SJSA1 (cell line): ENCODE results near the gene MTUS2. TPM values are rescaled to one million over a fixed set of nuclear protein-coding genes. Genes with fewer than 3 reads are reported as not detected.

Source experiments
- DNase-seq, 2 experiments: peaks; one replicate each; pipeline ENCODE4 v3.0.0-alpha.2; 2015 to 2020; ENCODE audit warnings: low spot score in 2 of 2, low read depth in 1 of 2
- H3K27ac ChIP-seq: fragments of 250-450 bp; sonication (Bioruptor Pico); 2 replicates; pipeline ENCODE4 v1.5.1; 2020; ENCODE audit warnings: mild to moderate bottlenecking, moderate library complexity
- H3K27me3 ChIP-seq: fragments of 250-450 bp; sonication (Bioruptor Pico); replicated peaks from 2 replicates; pipeline ENCODE4 v1.5.1; 2020; ENCODE audit warnings: mild to moderate bottlenecking, moderate library complexity
- H3K36me3 ChIP-seq: fragments of 250-450 bp; sonication (Bioruptor Pico); 2 replicates; pipeline ENCODE4 v1.5.1; 2020; ENCODE audit warnings: mild to moderate bottlenecking
- H3K4me1 ChIP-seq: fragments of 250-450 bp; sonication (Bioruptor Pico); replicated peaks from 2 replicates; pipeline ENCODE4 v1.6.1; 2021; ENCODE audit warnings: mild to moderate bottlenecking
- H3K4me3 ChIP-seq: fragments of 250-450 bp; sonication (Bioruptor Pico); 2 replicates; pipeline ENCODE4 v1.5.1; 2020; ENCODE audit warnings: mild to moderate bottlenecking
- H3K9me3 ChIP-seq: fragments of 250-450 bp; sonication (Bioruptor Pico); replicated peaks from 2 replicates; pipeline ENCODE4 v1.5.1; 2020; ENCODE audit warnings: mild to moderate bottlenecking
- total RNA-seq: library from RNA; depleted of rRNA; stranded (reverse); fragments of >200 nt; shearing (Covaris generic); gene quantifications from 2 replicates; pipeline ENCODE4 v1.2.3, GENCODE V29; 2014; rRNA removed

Gene MTUS2
- not detected in 2 replicates for total RNA-seq

- Histone ChIP-seq H3K27me3 (peaks cover 23% of the 10 kb centered on the region), H3K4me3 (peak within 1 kb of the TSS; percentile 27), H3K4me1 (peaks cover 8% of the 10 kb centered on the region), H3K27ac (no peak within 1 kb of the TSS), H3K9me3 (no peaks in the 10 kb centered on the region), H3K36me3 (no peaks in the 10 kb centered on the region)
- DNase-seq = no peak
These were observed at the start of gene MTUS2 for GRCh38 chr13:28820099-28821051. MTUS2 (plus strand) TSS chr13:28820339.

DNA sequence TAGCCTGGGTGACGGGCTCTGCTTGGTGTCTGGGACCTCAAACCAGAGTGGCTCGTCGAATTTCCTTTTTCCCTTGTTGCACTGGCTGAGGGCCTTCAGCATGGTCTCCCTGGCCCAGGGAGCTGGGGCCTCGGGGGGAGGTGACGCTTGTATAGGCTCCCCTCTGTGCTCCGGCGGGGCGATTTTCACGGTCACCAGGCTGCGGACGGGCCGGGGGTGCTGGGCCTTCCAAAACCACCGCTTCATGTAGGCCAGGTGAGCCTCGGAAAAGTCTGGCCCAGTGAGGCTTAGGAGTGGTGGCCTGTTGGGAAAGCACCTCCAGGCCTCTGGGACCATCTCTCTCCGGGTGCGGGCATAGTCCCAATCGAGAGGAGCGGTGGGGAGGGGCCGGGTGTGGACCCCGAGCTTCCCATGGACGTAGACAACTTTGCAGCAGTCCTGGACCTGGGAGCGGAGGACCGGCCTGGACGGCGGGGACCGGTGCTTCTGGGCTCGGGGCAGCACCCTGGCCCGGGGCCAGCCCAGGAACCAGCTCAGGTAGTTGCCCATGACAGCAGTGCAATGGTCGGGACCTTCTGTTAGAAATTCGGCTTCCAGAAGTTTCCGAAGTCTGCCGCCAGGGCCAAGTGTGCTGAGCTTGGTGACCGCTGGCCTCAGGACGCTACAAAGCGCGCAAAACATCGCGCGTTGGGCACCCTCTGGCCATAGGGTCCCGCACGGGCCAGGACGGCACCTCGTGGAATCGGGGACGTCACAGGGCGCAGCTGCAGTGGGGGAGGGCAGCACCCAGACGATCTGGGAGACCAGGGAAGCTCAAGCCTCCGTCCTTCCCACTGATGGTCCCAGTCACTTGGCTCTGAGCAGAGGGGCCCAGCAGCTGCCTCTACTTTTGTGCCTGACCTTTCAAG, 41.6 kb upstream of the MTUS2 start:
- no peak for DNase-seq
- Histone ChIP-seq H3K9me3 (no peaks in the 10 kb centered on the region), H3K36me3 (no peaks in the 10 kb centered on the region), H3K27ac (no peak overlapping the region), H3K4me3 (no peak overlapping the region), H3K27me3 (no peaks in the 10 kb centered on the region), H3K4me1 (no peaks in the 10 kb centered on the region)

DNA sequence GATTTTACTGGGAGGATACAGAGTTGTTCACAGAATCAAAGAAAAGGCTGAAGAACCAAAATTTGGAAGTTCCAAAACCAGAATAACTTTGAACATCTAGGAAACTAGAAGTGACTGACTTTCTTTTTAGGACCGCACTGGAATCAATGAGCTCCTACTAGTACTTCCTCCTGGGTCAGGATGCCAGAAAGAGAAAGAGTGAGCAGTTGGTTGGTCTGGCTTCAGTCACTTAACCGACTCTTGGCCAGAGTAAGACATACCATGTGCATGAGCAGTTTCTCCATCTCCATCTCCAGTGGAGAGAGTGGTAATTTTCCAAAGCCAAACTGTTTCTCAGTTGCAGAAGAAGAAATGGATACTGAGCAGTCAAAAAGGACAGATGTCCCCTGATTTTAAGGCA, 27.1 kb upstream of the MTUS2 start:
- Histone ChIP-seq H3K4me1 (0 out of 2 replicates have a peak, but pooled peaks cover 4% of the 10 kb centered on the region), H3K27ac (no peak overlapping the region), H3K4me3 (no peak overlapping the region), H3K9me3 (no peaks in the 10 kb centered on the region), H3K36me3 (no peaks in the 10 kb centered on the region), H3K27me3 (no peaks in the 10 kb centered on the region)
- DNase-seq = no peak

- no peak overlapping the region for H3K4me3 ChIP-seq
- H3K36me3 ChIP-seq = no peaks in the 10 kb centered on the region
- H3K27me3 ChIP-seq = no peaks in the 10 kb centered on the region
- DNase-seq = no peak
- H3K4me1 ChIP-seq = 0 out of 2 replicates have a peak, but pooled peaks cover 4% of the 10 kb centered on the region
- no peaks in the 10 kb centered on the region for H3K9me3 ChIP-seq
- H3K27ac ChIP-seq = no peak overlapping the region
These were observed 25.7 kb upstream of the MTUS2 start for GRCh38 chr13:28794396-28794795.

DNA sequence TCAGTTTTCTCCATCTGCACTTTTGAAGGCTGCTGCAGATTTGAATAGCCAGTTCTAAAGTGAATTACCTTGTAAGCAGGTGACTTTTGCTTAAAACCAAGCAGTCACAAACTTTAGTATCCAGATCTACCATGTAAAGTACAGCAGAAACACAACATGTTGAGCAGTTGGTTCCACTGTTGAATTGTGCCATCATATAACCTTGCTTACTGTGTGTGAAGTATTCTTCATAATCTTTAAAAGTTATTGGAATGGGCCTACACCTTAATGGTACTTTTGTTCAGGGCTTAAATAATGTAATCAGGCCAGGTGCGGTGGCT, 23.2 kb upstream of the MTUS2 start:
- Histone ChIP-seq H3K27me3 (no peaks in the 10 kb centered on the region; the same call in 1 of the 2 replicates), H3K9me3 (no peaks in the 10 kb centered on the region), H3K4me3 (no peak overlapping the region), H3K36me3 (no peaks in the 10 kb centered on the region), H3K4me1 (0 out of 2 replicates have a peak, but pooled peaks cover 4% of the 10 kb centered on the region), H3K27ac (no peak overlapping the region)
- DNase-seq = no peak

DNA sequence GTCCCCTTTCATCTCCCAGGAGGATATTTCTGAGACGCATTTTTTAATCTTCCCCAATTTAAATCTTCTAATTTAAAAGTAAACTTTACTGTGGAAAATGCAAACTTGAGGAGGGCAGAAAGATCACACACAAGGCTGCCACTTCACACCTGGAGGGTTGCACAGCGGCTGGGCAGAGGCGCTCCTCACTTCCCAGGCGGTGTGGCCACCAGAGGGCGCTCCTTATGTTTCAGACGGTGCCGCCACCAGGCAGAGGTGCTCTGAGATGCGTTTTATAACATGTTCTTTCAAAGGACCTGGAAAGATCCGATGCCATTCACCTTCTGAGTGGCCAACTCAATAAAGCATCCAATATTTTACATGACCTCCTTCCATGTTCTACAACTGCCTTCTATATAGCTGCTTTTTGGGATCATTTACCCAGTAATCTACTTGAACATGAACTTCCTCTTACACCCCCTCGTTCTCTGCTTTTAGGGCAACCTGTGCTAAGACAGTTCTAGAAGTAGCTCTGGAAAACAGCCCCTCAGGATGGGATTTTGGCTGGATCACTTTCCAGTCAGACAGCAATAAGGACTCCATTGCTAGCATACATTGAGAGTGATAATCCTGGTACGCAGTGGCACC, 14.8 kb upstream of the MTUS2 start:
- no peak overlapping the region for H3K4me3 ChIP-seq
- H3K36me3 ChIP-seq = no peaks in the 10 kb centered on the region
- H3K27me3 ChIP-seq = no peaks in the 10 kb centered on the region; the same call in 1 of the 2 replicates
- no peak overlapping the region for H3K27ac ChIP-seq
- H3K4me1 ChIP-seq = no peaks in the 10 kb centered on the region
- DNase-seq = no peak
- no peaks in the 10 kb centered on the region for H3K9me3 ChIP-seq

DNA sequence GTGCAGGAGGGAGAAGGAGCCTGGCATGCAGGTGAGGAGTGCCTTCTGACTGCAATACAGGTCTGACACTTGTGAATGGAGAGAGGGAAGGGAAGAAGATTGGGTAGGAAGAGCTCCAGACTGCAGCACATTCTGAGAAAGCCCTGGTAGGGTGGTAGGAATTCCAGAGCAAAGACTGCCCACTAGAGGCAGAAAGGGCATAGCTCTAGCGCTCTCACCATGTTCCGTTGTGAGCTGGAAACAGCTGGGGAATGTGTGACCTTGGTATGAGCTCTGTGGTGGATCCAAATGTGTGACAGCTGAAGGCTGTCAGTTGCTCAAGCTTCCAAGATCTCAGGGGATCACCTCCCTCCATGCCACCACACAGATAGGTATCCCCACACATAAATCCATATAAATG, 2.9 kb upstream of the MTUS2 start:
- H3K36me3 ChIP-seq = no peaks in the 10 kb centered on the region

GRCh38 chr13:28819046-28819730, 951 bp upstream of the MTUS2 start:
- Histone ChIP-seq H3K27ac (no peak overlapping the region), H3K36me3 (no peaks in the 10 kb centered on the region), H3K4me1 (peaks cover 8% of the 10 kb centered on the region), H3K4me3 (no peak overlapping the region), H3K9me3 (no peaks in the 10 kb centered on the region), H3K27me3 (peaks cover 23% of the 10 kb centered on the region)
- DNase-seq = peak in 1 of 2 experiments; percentile 2

More for the DNA sequence above, 2.9 kb upstream of the MTUS2 start:
- Histone ChIP-seq H3K9me3 (no peaks in the 10 kb centered on the region), H3K4me3 (no peak overlapping the region), H3K27me3 (peaks cover 23% of the 10 kb centered on the region), H3K4me1 (peaks cover 8% of the 10 kb centered on the region), H3K27ac (no peak overlapping the region)
- no peak for DNase-seq

- Histone ChIP-seq H3K27ac (no peak overlapping the region), H3K4me1 (peaks cover 8% of the 10 kb centered on the region), H3K27me3 (peaks cover 23% of the 10 kb centered on the region), H3K9me3 (no peaks in the 10 kb centered on the region), H3K36me3 (no peaks in the 10 kb centered on the region), H3K4me3 (peak overlapping the region; percentile 27)
- peak in 1 of 2 experiments; percentile 46 for DNase-seq
These were observed 422 bp upstream of the MTUS2 start for GRCh38 chr13:28819735-28820098.

DNA sequence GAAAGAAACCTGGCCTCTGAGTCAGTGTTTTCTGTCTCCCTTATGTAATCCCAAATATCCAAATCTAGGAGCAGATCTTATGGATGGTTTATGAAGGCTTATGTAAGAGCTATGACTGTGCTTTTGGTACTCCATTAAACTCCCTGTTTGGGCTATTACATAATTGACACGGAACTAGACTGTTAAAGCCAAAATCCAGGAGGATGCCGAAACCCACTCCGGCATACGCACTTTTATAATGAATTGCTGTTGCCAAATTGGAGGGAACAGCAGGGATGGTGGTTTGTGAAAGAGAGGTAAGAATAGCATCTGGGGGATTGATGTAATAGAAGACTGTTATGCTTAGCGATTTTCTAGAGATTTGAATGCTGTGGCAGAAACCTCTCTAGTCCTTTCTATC, 2.0 kb downstream of the MTUS2 start:
- peaks cover 23% of the 10 kb centered on the region for H3K27me3 ChIP-seq
- DNase-seq = no peak
- H3K27ac ChIP-seq = no peak overlapping the region
- H3K4me1 ChIP-seq = peaks cover 8% of the 10 kb centered on the region
- H3K9me3 ChIP-seq = no peaks in the 10 kb centered on the region
- no peaks in the 10 kb centered on the region for H3K36me3 ChIP-seq
- H3K4me3 ChIP-seq = no peak overlapping the region

DNA sequence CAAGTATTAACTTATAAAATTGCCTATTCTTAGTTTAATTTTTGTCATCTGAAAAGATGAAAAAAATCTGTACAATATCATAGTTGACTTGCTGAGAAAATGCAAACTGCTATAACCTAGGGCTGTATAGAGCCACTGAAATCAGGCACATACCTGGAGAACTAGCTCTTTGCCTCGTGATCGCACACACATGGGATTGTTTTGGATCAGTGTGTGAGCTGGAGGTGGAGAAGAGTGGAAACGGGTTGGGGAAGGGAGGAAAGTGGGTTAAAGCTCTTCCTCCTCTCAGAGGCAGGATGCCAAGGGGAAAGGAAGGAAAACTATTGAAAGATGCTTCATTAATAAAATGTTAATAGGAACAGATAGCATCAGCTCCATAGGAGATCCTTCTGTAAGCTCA, 2.7 kb downstream of the MTUS2 start:
- H3K27me3 ChIP-seq = peaks cover 23% of the 10 kb centered on the region
- no peak for DNase-seq
- no peaks in the 10 kb centered on the region for H3K9me3 ChIP-seq
- peaks cover 8% of the 10 kb centered on the region for H3K4me1 ChIP-seq
- no peak overlapping the region for H3K4me3 ChIP-seq
- H3K27ac ChIP-seq = no peak overlapping the region
- H3K36me3 ChIP-seq = no peaks in the 10 kb centered on the region

DNA sequence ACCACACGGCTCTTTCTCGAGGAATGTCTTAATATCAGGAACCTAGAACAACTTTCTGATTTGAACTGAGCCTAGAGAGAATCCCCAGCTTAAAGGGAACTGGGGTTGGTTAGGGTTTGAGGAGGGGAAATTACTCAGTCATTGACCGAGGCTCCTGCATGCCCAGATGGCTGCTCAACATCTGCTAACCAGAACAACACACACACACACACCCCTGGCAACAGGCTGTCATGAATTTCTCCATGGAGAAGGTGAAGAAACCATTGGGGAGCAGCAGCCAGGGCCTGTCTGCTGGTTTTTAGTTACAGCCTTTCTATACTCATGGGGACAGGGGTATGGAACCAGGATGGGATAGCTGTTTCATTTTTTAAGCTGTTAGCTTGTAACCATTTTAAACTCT, 5.2 kb downstream of the MTUS2 start:
- no peak overlapping the region for H3K27ac ChIP-seq
- no peak overlapping the region for H3K4me3 ChIP-seq
- H3K36me3 ChIP-seq = no peaks in the 10 kb centered on the region
- peaks cover 3% of the 10 kb centered on the region for H3K4me1 ChIP-seq
- H3K9me3 ChIP-seq = no peaks in the 10 kb centered on the region
- no peak for DNase-seq
- peaks cover 15% of the 10 kb centered on the region for H3K27me3 ChIP-seq

GRCh38 chr13:28826368-28826767, 6.2 kb downstream of the MTUS2 start:
- H3K36me3 ChIP-seq = no peaks in the 10 kb centered on the region
- H3K27me3 ChIP-seq = peaks cover 5% of the 10 kb centered on the region
- no peak overlapping the region for H3K4me3 ChIP-seq
- no peaks in the 10 kb centered on the region for H3K4me1 ChIP-seq
- no peak for DNase-seq
- no peak overlapping the region for H3K27ac ChIP-seq
- peaks cover 3% of the 10 kb centered on the region; the same call in 1 of the 2 replicates for H3K9me3 ChIP-seq
